HG02588 (cell line): ENCODE measurements around the gene MC1R.
A peak's percentile ranks its signal among the peaks of the same experiment; 100 is the strongest.
"Not testable (repeated sequence)": the region's sequence is repeated elsewhere in the genome, so short reads cannot be mapped to it uniquely, and the experiment has no call there.

ENCODE experiments used
- ATAC-seq: cut with Tn5 transposase; IDR thresholded peaks from one replicate; pipeline ENCODE4 v1.9.1; 2021; ENCODE audit warnings: mild to moderate bottlenecking, moderate library complexity; ENCODE audit not compliant: unreplicated experiment

The MC1R gene

DNA sequence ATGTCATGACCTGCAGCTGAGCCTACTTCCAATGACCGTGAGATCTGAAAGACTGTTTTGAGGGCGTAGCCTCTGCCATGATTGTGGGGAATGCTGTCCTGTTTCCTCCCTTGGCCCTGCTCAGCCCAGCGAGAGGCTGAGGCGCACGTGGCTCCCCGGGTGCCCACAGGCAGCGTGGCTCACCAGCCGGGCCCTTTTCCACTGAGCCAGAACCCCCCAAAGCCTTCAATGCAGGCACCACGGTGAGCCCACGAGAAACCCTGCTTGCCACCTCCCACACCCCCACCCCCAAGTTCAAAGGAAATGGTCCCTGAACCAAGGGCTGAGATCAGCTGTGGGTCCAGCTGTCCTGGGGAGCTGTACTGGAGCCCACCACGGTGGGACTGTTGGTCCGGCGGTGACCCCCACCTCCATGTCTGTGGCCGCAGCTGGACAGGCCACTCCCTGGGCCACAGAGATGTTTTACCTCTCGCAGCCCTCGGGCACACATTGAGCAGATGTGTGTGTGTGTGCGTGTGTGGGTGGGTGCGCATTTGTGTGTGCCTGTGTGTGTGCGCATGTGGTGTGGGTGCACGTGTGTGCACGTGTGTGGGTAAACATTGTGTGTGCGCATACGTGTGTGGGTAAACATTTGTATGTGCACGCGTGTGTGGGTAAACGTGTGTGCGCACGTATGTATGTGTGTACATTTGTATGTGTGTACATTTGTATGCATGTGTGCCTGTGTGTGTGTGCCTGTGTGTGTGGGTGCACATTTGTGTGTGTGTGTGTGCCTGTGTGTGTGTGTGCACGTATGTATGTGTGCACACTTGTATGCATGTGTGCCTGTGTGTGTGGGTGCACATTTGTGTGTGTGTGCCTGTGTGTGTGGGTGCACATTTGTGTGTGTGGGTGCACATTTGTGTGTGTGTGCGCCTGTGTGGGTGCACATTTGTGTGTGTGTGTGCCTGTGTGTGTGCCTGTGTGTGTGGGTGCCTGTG, 5.0 kb upstream of the MC1R start:
- ATAC-seq, result no peak

DNA sequence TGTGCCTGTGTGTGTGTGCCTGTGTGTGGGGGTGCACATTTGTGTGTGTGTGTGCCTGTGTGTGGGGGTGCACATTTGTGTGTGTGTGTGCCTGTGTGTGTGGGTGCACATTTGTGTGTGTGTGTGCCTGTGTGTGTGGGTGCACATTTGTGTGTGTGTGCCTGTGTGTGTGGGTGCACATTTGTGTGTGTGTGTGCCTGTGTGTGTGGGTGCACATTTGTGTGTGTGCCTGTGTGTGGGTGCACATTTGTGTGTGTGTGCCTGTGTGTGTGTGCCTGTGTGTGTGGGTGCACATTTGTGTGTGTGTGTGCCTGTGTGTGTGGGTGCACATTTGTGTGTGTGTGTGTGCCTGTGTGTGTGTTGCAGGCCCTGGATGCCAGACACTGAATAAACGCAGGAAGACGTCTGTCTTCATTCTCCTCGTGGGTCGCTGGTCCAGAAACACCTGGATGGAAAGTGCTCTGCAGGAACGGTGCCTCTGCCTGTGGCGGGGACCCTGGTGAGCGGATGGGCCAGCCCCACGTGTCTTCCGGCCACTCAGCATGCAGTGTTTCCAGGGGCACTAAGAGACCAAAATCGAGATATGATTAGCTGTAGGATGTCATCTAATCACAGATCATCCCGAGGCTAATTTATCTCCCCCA, 3.9 kb upstream of the MC1R start:
- ATAC-seq, result not testable (repeated sequence)

DNA sequence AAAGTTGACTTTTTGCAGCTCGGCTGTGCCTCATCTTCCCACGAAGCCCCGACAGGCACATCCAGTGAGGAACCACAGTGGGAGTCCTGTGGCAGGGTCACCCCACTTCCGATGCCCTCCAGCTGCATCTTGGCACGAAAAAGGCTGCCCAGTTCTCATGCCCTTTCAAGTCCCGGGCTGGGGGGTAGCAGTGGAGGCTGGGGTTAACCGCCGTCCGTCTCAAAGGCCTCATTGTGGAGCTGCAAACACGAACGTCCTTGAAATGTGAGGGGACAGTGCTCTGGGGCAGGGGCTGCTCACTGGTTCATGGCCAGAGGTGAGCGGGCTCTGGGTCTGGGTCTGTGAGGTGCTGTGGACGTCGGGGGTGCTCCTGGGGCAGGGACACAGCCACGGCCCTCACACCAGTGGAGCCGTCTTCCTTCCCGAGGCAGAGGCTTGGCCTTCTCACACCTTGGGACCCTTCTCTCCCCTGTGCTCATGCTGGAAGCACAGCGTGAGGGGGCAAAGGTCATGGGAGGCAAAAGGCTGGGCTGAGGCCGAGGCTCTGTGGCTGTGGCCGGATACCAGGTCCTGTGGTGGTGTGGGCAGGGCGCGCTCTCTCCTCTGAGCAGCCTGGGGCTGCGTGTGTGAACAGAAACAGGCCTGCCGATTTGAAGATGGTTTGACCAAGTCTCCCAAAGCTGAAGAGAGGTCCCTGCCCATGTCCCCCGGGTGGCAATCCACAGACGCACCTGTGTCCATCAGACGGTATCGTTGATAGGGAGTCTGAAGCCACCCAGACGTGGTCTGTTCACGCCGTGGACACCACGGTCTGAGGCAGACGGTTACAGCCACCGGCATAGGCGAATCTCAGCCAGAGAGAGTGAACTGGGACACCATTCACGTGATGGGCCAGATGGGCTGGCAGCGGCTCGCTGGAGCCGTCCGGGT, 3.1 kb upstream of the MC1R start:
- ATAC-seq, result no peak

DNA sequence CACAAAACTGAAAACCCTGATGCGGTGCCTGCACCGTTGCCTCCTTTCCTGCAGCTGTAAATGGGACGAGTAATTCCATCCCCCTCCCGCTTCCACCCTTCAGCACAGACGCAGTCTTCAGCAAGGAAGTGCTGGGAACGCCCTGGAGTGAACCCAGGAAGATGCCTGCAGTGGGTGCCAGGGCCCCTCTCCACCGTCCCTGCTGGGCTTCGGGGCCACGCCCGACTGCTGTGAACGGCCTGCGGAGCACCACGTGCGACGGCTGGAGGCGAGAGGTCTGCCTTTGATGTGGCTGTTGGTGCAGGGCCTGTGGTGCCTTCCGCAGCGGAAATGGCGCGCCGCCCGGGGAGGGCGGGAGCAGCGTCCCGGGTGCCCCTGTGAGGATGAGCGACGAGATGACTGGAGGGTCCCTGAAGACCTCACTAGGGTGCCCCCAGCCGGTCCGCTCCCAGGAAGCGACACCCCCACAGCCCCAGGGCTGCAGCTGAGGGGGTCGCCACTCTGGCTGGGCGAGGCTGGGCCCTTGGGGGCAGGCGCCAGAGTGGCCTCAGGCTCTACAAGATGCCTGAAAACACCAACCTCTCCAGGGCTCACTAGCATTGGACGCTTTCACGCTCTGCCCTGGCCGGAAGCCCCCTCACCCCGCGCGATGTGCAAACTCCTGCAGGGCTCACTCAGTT, 749 bp upstream of the MC1R start:
- peak; percentile 57 for ATAC-seq

DNA sequence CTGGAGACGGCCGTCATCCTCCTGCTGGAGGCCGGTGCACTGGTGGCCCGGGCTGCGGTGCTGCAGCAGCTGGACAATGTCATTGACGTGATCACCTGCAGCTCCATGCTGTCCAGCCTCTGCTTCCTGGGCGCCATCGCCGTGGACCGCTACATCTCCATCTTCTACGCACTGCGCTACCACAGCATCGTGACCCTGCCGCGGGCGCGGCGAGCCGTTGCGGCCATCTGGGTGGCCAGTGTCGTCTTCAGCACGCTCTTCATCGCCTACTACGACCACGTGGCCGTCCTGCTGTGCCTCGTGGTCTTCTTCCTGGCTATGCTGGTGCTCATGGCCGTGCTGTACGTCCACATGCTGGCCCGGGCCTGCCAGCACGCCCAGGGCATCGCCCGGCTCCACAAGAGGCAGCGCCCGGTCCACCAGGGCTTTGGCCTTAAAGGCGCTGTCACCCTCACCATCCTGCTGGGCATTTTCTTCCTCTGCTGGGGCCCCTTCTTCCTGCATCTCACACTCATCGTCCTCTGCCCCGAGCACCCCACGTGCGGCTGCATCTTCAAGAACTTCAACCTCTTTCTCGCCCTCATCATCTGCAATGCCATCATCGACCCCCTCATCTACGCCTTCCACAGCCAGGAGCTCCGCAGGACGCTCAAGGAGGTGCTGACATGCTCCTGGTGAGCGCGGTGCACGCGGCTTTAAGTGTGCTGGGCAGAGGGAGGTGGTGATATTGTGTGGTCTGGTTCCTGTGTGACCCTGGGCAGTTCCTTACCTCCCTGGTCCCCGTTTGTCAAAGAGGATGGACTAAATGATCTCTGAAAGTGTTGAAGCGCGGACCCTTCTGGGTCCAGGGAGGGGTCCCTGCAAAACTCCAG, 1.1 kb downstream of the MC1R start:
- no peak for ATAC-seq

DNA sequence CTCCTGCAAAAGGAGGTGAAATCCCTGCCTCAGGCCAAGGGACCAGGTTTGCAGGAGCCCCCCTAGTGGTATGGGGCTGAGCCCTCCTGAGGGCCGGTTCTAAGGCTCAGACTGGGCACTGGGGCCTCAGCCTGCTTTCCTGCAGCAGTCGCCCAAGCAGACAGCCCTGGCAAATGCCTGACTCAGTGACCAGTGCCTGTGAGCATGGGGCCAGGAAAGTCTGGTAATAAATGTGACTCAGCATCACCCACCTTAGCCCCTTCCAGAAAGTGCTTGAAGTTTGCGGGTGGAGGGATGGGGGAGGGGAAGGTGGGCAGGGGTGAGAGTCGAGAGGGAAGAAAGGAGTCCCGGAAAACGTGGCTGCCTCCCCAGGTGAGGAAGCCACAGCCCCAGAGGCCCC, 2.1 kb downstream of the MC1R start:
- no peak for ATAC-seq

DNA sequence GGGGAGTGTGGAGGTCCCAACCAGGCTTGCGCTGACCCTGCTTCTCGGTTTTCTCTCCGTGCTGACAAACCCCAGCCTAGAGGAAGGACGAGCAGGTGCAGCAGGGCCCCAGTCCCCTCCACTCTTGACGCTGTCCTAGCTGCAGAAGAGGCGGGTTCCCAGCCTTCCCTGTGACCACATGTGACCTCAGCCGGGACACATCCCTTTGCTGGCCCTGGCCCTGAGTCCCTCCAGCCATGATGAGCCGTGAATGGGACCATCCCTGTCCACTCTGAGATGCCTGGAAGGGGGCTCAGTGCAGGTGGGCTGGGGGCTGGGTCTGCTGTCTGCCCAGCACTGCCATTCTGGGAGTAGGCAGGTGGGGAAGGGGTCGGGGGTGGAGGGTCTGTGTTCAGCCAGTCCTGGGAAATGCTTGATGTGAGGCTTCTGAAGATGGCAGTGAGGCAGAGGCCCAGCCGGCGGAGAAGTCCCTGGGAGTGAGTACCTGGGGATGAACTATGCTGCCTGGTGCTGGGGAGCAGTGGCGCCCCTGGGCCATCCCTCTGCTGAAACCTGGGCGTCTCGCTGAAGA, 2.6 kb downstream of the MC1R start:
- ATAC-seq, result no peak

DNA sequence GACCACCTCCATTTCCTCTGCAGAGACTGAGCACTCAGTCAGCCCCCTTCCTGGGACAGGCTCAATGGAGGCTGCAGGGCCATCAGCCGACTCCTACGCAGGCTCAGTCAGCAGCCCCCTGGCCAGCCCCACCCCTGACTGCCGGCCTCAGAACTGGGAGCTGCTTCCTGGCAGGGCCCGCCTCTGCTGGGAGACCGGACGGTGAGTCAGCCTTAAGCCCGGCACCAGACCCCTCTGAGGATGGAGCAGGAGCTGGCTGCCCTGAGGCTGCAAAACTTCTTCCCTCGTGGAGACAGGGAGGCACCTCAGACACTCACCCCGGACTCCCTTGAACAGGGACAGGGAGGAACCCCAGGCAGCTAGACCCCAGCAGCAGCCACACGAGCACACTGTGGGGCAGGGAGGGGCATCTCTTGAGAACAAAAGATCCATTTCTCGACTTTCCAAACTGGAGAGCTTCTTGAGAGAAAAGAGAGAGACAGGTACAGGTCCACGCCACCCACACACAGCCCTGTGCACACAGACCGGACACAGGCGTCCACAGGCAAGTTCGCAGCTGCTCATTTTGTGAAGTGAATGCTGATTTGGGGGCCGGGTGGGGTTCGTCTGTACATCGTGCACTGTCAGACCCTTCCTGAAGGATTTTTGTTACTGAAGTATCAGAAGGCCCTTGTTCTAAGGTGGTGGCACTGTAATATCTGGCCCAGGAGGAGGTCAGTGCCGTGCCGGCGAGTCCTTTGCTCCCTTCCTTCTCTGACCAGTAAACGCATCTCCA, 3.2 kb downstream of the MC1R start:
- ATAC-seq, result no peak

DNA sequence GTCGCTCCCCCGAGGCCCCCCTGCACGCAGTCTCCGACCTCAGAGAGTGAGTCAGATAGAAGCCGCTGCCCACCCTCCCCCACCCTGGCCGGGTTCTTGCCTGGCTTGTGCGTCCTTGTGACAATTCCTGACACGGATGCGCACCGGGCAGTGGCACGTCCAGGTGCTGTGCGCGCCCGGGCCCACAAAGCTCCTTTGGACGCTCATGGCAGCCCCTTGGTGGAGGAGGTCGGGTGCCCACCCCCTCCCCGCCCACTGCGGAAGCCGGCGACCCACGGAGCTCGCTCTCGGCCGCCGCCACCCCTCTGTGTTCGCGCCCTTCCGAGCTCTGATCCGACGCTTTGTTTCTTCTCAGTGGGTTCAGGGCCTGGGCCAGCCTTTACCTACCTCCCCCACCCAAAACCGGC, 3.8 kb downstream of the MC1R start:
- ATAC-seq, result no peak

DNA sequence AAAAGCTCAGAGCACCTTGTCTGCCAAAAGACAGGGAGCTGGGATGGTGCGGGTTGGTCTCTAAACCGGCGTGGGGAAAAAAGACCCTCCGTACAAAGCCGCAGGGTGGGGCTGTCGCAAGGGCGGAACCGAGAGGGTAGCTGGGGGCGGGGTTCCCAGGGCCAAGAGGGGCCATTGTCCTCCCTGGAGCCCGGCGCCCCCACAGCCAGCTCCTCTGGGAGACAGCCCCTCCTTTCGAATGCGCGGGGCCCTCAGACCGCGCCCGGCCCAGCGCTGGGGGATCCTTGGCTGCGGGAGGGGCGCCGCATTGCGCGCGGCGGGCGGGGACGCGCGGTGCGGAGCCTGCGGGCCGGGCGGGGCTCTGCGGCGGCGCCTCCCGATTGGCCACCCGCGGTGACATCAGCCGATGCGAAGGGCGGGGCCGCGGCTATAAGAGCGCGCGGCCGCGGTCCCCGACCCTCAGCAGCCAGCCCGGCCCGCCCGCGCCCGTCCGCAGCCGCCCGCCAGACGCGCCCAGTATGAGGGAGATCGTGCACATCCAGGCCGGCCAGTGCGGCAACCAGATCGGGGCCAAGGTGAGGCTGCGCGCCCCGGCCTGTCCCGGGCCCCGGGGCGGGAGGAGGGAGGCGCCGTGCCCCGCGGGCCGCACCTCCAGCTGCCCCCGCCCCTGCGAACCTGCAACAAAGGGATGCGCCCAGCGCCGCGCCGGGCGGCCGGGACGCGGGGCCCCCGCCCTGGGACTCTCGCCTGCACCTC, 4.4 kb downstream of the MC1R start, which contains the start of gene TUBB3:
Gene TUBB3 (plus strand): TSS at position 459 of the 756 bp plus-strand sequence. CDS start 60 bp downstream, at position 519.
- ATAC-seq, result no peak

DNA sequence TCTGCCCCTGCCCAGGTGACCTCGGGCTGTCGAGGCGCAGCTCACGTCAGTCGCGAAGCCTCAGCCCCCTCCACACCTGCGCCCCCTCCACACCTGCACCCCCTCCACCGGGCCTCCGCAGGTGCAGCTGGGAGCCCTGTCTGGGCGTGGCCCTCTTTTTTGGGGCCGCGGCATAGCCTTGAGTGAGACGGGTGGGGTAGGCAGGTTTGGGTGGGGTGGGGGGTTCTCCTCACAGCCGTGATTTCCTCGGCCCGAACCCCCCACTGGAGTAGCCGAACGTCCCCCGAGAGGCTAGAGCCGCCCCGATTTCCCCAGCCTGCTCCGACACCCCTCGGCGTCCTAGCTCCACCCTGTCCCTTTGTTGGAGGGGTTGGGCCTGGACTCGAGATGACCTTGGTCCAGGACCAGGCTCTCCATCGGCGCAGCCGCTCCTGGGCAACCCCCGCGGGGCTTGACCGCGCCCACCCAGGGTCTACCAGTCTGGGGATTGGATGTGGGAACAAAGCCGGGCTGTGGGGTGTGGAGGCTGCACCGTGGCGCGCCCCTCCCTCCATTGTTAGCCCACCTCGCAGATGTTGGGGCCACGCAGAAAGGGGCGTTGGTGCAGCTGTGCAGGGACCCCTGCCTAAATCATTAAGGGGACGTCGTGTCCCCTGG, 5.1 kb downstream of the MC1R start:
- no peak for ATAC-seq

DNA sequence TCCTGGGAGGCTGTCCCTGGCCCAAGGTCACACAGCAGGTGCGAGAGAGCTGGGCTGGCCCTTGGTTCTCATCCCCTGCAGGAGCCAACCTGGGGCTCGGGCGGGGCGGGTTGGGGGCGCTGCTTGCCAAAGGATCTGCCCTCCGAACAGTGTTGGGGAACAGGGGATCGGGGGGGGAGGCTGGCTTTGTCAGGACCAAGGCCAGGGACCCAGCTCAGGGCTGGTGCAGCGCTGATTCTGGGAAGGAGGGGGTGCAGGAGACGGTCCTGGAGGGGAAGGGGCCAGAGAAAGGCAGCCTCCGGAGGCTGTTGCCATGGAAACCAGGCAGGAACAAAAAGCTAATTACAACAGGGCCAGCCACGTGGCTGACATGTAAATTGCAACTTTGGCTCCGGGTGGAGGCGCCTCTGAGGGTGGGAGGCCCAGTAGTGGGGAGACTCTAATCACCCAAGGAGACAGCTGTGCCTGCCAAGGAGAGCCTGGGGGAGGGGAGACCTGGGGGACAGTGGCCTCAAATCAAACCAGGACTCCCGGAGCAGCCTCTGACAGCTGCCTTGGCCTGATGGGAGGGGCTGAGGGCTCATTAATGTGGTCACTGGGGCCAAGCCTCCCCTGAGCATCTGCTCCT, 5.7 kb downstream of the MC1R start:
- no peak for ATAC-seq

DNA sequence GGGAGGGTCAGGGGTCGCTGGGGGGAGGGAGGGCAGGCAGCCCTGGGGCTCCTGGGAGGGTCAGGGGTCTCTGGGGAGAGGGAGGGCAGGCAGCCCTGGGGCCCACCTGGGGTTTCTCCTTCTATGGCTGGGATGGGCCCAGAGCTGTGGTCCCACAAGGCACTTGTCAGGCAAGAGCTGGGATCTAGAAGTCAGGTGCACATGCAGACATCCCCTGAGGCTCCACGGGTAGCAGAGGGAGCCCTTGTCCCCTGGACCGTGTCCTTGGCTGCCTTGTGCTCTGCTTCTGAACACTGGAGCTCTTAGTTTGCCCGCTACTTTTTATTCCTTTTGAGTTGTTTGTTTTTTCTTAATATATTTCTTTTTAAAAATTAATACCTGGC, 6.3 kb downstream of the MC1R start:
- no peak for ATAC-seq

DNA sequence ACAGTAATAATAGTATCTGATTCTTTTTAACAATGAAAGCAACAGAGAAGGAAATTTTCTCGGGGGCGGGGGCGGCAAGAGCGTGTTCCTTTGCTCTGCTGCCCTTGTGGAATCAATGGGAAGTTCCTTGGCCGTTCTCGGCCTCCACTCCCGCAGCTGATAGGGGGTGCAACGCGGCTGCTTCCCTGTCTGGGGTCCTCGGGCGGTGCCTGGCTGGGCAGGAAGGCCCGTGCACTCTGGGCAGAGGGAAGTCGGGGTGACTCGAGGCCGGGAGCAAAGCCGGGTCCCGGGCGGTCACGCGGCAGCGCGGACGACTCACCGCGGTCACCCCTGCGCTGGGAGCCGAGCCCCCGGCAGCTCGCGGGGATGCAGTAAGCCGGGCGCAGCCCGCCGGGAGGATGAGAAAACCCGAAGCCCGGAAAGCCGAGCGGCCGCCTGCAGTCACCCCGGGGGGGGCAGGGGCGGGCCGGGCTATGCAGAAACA, 7.0 kb downstream of the MC1R start:
- ATAC-seq, result no peak

DNA sequence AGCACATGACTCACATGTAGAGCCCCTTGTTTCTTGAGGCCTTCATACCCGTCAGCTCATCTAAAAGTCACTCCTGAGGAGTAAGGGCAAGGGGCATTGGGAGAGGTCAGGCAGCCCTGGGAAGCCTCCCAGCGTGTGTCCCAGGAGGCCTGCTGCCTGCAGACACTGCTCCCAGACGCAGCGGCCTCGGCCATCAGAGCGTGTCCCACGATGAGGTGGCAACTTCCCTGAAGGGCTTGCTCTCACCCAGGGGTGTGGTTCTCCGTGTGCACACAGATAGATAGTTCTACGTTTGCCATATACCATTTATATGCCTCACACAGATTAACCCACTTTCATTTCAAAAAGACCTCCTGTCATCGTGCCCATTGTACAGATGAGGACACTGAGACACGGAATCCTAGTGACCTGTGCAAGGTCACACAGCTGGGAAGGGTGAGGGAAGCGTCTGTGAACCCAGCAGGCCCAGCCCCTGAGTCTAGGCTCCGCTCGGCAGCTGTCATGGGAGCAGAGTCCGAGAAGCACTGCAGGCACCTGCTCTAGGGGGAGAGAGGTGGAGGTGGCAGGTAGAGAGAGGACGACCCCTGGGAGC, 12.7 kb downstream of the MC1R start:
- ATAC-seq, result no peak

DNA sequence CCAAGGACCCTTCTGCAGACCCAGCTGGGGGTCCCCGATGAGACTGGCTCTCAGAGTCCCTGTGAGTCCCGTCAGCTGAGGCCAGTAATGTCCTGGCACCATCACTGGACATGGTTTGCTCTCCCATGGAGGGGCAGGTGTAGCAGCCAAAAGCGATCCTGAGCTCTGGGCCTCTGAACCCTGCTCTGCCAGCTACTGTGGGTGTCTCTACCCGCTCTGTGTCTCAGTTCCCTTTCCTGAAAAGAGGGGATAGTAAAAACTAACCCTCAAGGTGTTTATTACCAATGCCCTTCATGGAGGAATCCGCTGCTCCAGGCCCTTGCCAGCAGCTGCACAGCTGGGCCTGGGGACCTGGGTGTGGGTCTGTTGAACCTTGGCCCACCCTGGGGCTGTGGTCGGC, 13.3 kb downstream of the MC1R start:
- ATAC-seq, result no peak
